ENCODE data around the gene FGGY. TPM values are rescaled to one million over a fixed set of nuclear protein-coding genes. Genes with fewer than 3 reads are reported as not detected.

The FGGY gene
- total RNA-seq, 4 donors from 2014 or later, result 20.6 to 138 (median 32.8) TPM

DNA sequence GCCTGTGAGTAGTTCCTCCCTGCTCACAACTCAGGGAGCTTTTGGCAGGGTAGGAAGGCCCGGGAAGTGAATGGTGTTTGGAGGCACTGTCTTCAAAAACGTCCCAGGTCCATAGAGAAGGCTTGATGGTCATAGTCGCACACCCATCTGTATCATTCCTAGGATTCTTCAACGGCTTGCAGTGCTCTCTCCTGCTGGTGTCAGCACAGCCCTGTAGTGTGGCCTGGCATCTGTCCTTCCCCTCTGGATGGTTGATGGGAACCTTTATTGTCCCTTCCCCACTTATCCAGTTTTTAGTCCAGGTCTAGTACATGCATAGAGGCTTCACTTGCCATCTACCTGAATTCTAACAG, 375.0 kb downstream of the FGGY start:
- Histone ChIP-seq H3K9me3 (no peaks in the 10 kb centered on the region), H3K27ac (peak overlapping the region in 1 of 2 donors; percentile 84), H3K36me3 (no peaks in the 10 kb centered on the region), H3K27me3 (no peaks in the 10 kb centered on the region), H3K4me3 (no peak overlapping the region), H3K4me1 (peaks cover 6 to 8% of the 10 kb centered on the region in 2 donors)
- DNase-seq, result no peak
- intact Hi-C loops (cut with DNase I; ENCODE audit: low total_unique reads), result no loop called here
- no peak for TF ChIP-seq CTCF (IDR thresholded peaks at IDR 0.05)
- TF ChIP-seq POLR2A (IDR thresholded peaks at IDR 0.05), result no peak

- DNase-seq, result no peak
- Histone ChIP-seq H3K4me3 (no peak overlapping the region), H3K9me3 (no peaks in the 10 kb centered on the region), H3K27me3 (no peaks in the 10 kb centered on the region), H3K27ac (peak overlapping the region; percentile 84 to 90), H3K36me3 (no peaks in the 10 kb centered on the region), H3K4me1 (peaks cover 6 to 8% of the 10 kb centered on the region in 2 donors)
- intact Hi-C loops (cut with DNase I; ENCODE audit: low total_unique reads), result no loop called here
- TF ChIP-seq POLR2A (IDR thresholded peaks at IDR 0.05) (no peak), CTCF (IDR thresholded peaks at IDR 0.05) (no peak)
These were observed 376.1 kb downstream of the FGGY start for GRCh38 chr1:59672851-59673572.

DNA sequence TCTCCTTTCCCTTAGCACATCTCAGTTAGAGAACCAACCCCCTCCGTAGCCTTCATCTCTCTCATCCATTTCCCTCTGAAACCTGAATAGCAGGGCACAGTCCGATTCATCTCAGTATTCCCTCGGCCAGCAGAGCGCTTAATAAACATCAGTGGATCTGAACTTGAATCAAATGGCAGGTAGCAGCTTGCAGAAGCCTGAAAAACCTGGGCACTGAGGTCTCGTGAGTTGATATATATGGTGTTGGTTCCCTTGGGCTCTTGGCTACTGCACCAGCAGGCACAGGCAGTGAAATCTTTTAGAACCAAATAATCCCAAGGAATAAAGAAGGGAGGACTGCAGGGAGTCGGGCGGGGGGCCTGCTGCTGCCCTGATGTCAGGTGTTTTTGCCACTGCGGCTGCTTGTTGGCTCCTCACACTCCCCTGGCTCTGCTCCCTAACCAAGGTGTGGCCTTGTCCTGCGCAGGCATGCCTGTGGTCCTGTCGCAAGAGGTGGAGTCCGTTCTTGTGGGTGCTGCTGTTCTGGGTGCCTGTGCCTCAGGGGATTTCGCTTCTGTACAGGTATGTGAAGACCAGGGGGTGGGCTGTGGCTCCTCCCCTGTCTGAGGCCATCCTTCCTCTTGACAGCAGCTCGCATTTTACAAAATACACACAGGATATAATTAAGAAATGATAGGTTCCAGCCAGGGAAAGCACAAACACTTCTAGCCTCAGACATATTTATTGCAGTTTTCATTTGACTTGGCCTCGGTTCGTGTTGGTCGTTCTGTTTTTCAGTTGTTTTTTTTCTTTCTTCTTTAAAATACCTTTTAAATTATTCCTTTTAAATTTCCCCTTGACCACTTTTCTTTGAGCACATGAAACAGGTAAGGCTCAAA, 376.9 kb downstream of the FGGY start:
- H3K27me3 ChIP-seq, result no peaks in the 10 kb centered on the region
- H3K4me1 ChIP-seq, result peaks cover 8 to 9% of the 10 kb centered on the region in 2 donors
- TF ChIP-seq CTCF (IDR thresholded peaks at IDR 0.05), result no peak
- TF ChIP-seq POLR2A (IDR thresholded peaks at IDR 0.05), result no peak
- H3K27ac ChIP-seq, result peak overlapping the region; percentile 84 to 90
- intact Hi-C loops (cut with DNase I; ENCODE audit: low total_unique reads), result no loop called here
- no peaks in the 10 kb centered on the region for H3K9me3 ChIP-seq
- H3K4me3 ChIP-seq, result no peak overlapping the region
- H3K36me3 ChIP-seq, result no peaks in the 10 kb centered on the region
- peak; percentile 57 to 74 for DNase-seq

DNA sequence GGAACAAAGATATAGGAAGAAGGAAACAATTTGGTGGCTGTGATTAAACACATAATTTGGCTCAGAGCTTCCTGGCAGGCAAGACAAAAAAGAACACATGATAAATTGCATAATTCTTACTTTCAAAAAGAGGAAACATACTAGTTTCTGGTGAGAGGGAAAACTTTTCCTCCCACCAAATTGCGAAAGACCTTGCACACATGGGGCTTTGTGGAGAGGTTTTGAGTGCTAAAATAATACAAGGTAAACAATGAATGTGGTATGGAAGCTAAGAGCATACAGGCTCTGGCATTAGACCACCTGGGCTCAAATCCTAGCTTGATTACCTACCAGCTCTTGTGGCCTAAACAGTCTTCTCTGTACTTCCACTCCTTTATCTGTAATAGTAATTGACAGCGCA, 377.7 kb downstream of the FGGY start:
- Histone ChIP-seq H3K4me1 (peaks cover 8 to 9% of the 10 kb centered on the region in 2 donors), H3K9me3 (no peaks in the 10 kb centered on the region), H3K36me3 (no peaks in the 10 kb centered on the region), H3K27me3 (no peaks in the 10 kb centered on the region), H3K4me3 (no peak overlapping the region), H3K27ac (peak overlapping the region; percentile 84 to 90)
- intact Hi-C loops (cut with DNase I; ENCODE audit: low total_unique reads), result no loop called here
- peak; percentile 47 to 74 for DNase-seq
- TF ChIP-seq CTCF (IDR thresholded peaks at IDR 0.05) (no peak), POLR2A (IDR thresholded peaks at IDR 0.05) (no peak)

DNA sequence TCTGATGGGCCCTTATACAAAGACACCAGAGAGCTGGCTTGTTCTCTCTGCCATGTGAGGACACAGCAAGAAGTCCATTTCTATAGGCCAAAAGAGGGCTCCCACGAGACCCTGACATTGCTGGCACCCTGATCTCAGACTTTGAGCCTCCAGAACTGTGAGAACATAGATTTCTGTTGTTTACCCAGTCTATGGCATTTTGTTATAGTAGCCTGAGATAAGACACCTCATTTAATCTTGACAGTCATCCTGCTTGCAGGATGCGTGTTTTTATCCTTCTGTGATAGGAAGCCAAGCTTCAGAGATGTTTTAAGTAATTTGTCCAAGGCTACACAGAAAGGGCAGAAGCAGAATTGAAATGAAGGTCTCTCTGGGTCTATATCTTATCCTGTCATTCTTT, 379.0 kb downstream of the FGGY start:
- Histone ChIP-seq H3K27ac (peak overlapping the region; percentile 84 to 90), H3K4me1 (peaks cover 8 to 9% of the 10 kb centered on the region in 2 donors)
- intact Hi-C loops (cut with DNase I; ENCODE audit: low total_unique reads), result no loop called here

More for the DNA sequence above, 379.0 kb downstream of the FGGY start:
- H3K4me3 ChIP-seq, result no peak overlapping the region
- DNase-seq, result no peak
- no peaks in the 10 kb centered on the region for H3K9me3 ChIP-seq
- TF ChIP-seq CTCF (IDR thresholded peaks at IDR 0.05) (no peak), POLR2A (IDR thresholded peaks at IDR 0.05) (no peak)
- H3K36me3 ChIP-seq, result no peaks in the 10 kb centered on the region
- H3K27me3 ChIP-seq, result no peaks in the 10 kb centered on the region

All from uterus (tissue), 4 donors.